Measurements from ENCODE around the gene UBE3B.

UBE3B gene

GRCh38 chr12:109529691-109530640 lies 52.5 kb downstream of the UBE3B start:
- no peak overlapping the region for H2AFZ ChIP-seq
- H3K27me3 ChIP-seq (ENCODE audit: control insufficient read depth, insufficient read depth, low read length): no peaks in the 10 kb centered on the region
- no peak overlapping the region for H3K4me2 ChIP-seq (ENCODE audit: low read length)
- H3K9ac ChIP-seq: no peak overlapping the region
- no peak overlapping the region for H3K4me3 ChIP-seq (ENCODE audit: low read depth, low read length)
- no peaks in the 10 kb centered on the region for H3K36me3 ChIP-seq (ENCODE audit: control insufficient read depth, insufficient read depth, low read length)
- H3K9me3 ChIP-seq (ENCODE audit: control insufficient read depth, low read length): no peaks in the 10 kb centered on the region
- TF ChIP-seq CTCF (IDR thresholded peaks at IDR 0.05): no peak
- no peak overlapping the region for H3K27ac ChIP-seq
- no peaks in the 10 kb centered on the region for H3K79me2 ChIP-seq
- H3K4me1 ChIP-seq: no peaks in the 10 kb centered on the region

DNA sequence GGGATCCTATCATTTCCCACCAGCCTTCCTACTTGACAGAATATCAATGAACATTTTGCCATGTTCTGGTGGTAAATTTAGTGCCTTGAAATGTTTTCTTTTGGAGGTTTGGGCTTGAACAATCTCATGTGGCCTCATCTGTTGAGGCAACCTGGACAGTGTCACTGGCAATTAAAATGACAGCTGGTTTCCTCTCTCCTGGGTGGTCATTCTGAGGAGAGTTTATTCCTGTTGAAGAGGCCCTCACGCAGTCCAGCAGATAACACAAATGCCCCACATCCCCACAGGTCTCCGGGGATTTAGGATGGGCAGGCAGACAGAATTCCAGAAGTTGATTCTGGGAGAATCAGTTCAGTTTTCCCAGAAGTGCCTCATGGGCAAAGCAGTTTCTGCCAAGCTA lies 54.0 kb downstream of the UBE3B start:
- Histone ChIP-seq H3K79me2 (no peaks in the 10 kb centered on the region), H3K36me3 (ENCODE audit: control insufficient read depth, insufficient read depth, low read length) (no peaks in the 10 kb centered on the region), H3K27me3 (ENCODE audit: control insufficient read depth, insufficient read depth, low read length) (no peaks in the 10 kb centered on the region), H3K27ac (no peak overlapping the region), H3K9me3 (ENCODE audit: control insufficient read depth, low read length) (no peaks in the 10 kb centered on the region), H3K4me1 (no peaks in the 10 kb centered on the region), H3K4me2 (ENCODE audit: low read length) (no peak overlapping the region), H3K9ac (no peak overlapping the region), H2AFZ (no peak overlapping the region), H3K4me3 (ENCODE audit: low read depth, low read length) (no peak overlapping the region)
- no peak for TF ChIP-seq CTCF (IDR thresholded peaks at IDR 0.05)

DNA sequence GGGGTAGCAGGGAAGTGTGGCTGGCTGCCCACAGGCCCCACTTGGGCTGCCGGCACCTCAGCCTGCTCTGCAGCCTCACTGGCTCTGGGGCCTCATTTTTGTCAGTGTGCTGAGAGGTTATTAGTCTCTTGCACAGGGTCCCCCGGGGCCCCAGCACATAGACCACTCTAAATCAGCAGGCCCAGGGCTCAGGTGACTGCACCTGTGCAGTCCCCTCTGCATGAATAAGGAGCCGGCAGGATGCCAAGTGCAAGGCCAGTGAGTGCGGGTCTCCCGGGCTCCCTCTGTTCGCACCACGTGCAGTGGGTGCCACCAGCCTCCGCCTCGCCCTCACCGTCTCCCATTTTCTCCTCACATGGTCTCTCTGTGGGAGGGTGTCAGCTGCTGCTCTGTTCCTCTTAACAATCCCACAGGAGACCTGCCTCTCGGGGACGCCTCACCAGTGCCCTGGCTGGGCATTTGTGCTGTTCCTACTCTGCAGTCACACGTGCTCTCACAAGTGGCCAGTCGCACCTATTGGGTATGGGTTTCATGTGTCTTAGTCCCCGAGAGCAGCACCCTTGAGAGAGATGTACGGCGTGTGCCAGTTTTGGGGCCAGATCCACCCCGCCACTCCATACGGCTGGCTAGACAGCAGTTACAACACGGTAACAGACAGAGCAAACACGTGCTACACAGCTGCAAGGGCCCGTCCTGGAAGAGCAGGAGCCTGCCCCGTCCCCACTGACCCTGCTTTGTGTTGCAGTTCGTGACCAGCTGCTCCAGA lies 55.5 kb downstream of the UBE3B start:
- no peaks in the 10 kb centered on the region for H3K27me3 ChIP-seq (ENCODE audit: control insufficient read depth, insufficient read depth, low read length)
- H3K4me3 ChIP-seq (ENCODE audit: low read depth, low read length): no peak overlapping the region
- no peaks in the 10 kb centered on the region for H3K79me2 ChIP-seq
- H3K9ac ChIP-seq: no peak overlapping the region
- no peak for TF ChIP-seq CTCF (IDR thresholded peaks at IDR 0.05)
- no peaks in the 10 kb centered on the region for H3K4me1 ChIP-seq
- no peak overlapping the region for H2AFZ ChIP-seq
- H3K4me2 ChIP-seq (ENCODE audit: low read length): no peak overlapping the region
- no peaks in the 10 kb centered on the region for H3K36me3 ChIP-seq (ENCODE audit: control insufficient read depth, insufficient read depth, low read length)
- H3K27ac ChIP-seq: no peak overlapping the region
- no peaks in the 10 kb centered on the region for H3K9me3 ChIP-seq (ENCODE audit: control insufficient read depth, low read length)

DNA sequence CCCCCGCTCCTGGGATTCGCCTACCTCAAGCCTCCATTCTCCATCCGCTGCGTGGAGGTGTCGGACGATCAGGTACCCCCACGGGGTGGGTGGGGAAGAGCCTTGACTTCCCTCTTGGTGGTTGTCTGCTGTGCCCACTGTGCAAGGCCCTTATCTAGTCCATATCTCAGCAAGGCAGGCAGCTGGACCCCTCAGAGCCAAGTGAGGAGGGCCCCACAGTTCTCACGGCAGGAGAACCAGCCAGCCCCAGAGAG lies 56.0 kb downstream of the UBE3B start:
- Histone ChIP-seq H3K9ac (no peak overlapping the region), H3K27me3 (ENCODE audit: control insufficient read depth, insufficient read depth, low read length) (no peaks in the 10 kb centered on the region), H3K4me3 (ENCODE audit: low read depth, low read length) (no peak overlapping the region), H3K36me3 (ENCODE audit: control insufficient read depth, insufficient read depth, low read length) (no peaks in the 10 kb centered on the region), H2AFZ (no peak overlapping the region), H3K4me1 (no peaks in the 10 kb centered on the region), H3K79me2 (no peaks in the 10 kb centered on the region), H3K9me3 (ENCODE audit: control insufficient read depth, low read length) (no peaks in the 10 kb centered on the region), H3K4me2 (ENCODE audit: low read length) (no peak overlapping the region), H3K27ac (no peak overlapping the region)
- TF ChIP-seq CTCF (IDR thresholded peaks at IDR 0.05): no peak
